PFSK-1 (cell line): ENCODE measurements around the gene CDO1.

ENCODE experiments used
- FOXP2 ChIP-seq: optimal IDR thresholded peaks from 2 replicates; pipeline ENCODE3; 2011; ENCODE audit warnings: borderline replicate concordance, control low read depth, inconsistent platforms; ENCODE audit not compliant: insufficient read depth; ENCODE audit errors: extremely low read length, extremely low read depth
- POLR2AphosphoS5 ChIP-seq: IDR thresholded peaks from 2 replicates; pipeline ENCODE4 v1.6.1; 2012; ENCODE audit warnings: low read depth, mild to moderate bottlenecking, control low read depth, low read length, moderate library complexity
- SIN3A ChIP-seq: IDR thresholded peaks from 2 replicates; pipeline ENCODE4 v1.6.1; 2012; ENCODE audit warnings: mild to moderate bottlenecking, low read length, moderate library complexity, borderline replicate concordance; ENCODE audit not compliant: insufficient read depth
- TAF1 ChIP-seq: IDR thresholded peaks from 2 replicates; pipeline ENCODE4 v1.6.1; 2012; ENCODE audit warnings: low read length, control low read depth, borderline replicate concordance; ENCODE audit not compliant: insufficient read depth
- TF ChIP-seq, protein P1 (sequence below), 2 experiments: IDR thresholded peaks; 2 replicates each; pipeline versions ENCODE4 v1.6.1 to v1.8.0; 2011 to 2012; ENCODE audit warnings: low read depth in 2 of 2, low read length in 2 of 2, control low read depth in 1 of 2, inconsistent platforms in 1 of 2, mild to moderate bottlenecking in 1 of 2, moderate library complexity in 1 of 2; ENCODE audit not compliant: insufficient read depth in 1 of 2

DNA sequence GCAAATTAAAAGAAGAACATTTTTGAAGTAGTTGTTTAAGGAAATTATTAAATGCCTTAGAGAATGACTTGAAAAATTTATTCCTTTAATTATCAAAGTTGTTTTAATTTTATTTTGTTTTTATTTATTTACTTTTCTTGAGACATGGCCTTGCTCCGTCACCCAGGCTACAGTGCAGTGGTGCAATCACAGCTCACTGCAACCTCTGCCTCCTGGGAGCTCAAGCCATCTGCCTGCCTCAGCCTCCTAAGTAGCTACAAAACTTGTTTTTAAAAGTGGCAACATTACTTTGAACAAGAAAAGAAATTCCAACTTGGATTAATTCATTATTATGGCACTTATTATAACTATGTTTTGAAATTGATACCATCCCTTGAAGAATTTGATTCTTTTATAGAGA lies 29.0 kb downstream of the CDO1 start:
- TF ChIP-seq POLR2AphosphoS5 (no peak), SIN3A (no peak), FOXP2 (no peak), TAF1 (no peak)
- TF ChIP-seq, protein P1, sequence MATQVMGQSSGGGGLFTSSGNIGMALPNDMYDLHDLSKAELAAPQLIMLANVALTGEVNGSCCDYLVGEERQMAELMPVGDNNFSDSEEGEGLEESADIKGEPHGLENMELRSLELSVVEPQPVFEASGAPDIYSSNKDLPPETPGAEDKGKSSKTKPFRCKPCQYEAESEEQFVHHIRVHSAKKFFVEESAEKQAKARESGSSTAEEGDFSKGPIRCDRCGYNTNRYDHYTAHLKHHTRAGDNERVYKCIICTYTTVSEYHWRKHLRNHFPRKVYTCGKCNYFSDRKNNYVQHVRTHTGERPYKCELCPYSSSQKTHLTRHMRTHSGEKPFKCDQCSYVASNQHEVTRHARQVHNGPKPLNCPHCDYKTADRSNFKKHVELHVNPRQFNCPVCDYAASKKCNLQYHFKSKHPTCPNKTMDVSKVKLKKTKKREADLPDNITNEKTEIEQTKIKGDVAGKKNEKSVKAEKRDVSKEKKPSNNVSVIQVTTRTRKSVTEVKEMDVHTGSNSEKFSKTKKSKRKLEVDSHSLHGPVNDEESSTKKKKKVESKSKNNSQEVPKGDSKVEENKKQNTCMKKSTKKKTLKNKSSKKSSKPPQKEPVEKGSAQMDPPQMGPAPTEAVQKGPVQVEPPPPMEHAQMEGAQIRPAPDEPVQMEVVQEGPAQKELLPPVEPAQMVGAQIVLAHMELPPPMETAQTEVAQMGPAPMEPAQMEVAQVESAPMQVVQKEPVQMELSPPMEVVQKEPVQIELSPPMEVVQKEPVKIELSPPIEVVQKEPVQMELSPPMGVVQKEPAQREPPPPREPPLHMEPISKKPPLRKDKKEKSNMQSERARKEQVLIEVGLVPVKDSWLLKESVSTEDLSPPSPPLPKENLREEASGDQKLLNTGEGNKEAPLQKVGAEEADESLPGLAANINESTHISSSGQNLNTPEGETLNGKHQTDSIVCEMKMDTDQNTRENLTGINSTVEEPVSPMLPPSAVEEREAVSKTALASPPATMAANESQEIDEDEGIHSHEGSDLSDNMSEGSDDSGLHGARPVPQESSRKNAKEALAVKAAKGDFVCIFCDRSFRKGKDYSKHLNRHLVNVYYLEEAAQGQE (IDR thresholded peaks at IDR 0.05; ENCODE audit: insufficient read depth in 1 of 2, low read depth in 2 of 2, low read length in 2 of 2): no peak
